Cortex of kidney (tissue), 1 donor: ENCODE measurements around the gene NTSR1.

Experiments
- DNase-seq: peaks from one replicate; lab custom pipeline; 2025; lab: John Stamatoyannopoulos, UW

The NTSR1 gene

GRCh38 chr20:62802026-62802712 is 93.5 kb downstream of the NTSR1 start:
- no peak for DNase-seq

GRCh38 chr20:62804021-62804626 is 95.5 kb downstream of the NTSR1 start:
- DNase-seq: no peak

- no peak for DNase-seq
Measured at GRCh38 chr20:62804627-62805154, 96.1 kb downstream of the NTSR1 start, which contains the start of gene OGFR. Gene OGFR (plus strand): TSS chr20:62804835. CDS start chr20:62804860, 25 bp downstream.

- DNase-seq: no peak
Measured at GRCh38 chr20:62805155-62805710, 96.6 kb downstream of the NTSR1 start.

- no peak for DNase-seq
Measured at GRCh38 chr20:62805711-62806382, 97.2 kb downstream of the NTSR1 start.

- DNase-seq: no peak
Measured at GRCh38 chr20:62806383-62807050, 97.9 kb downstream of the NTSR1 start.

GRCh38 chr20:62807444-62808210 is 99.0 kb downstream of the NTSR1 start:
- DNase-seq: no peak

GRCh38 chr20:62808211-62808865 is 99.7 kb downstream of the NTSR1 start:
- DNase-seq: no peak

- no peak for DNase-seq
Measured at GRCh38 chr20:62809530-62810428, 101.1 kb downstream of the NTSR1 start.

GRCh38 chr20:62811320-62811719 is 102.7 kb downstream of the NTSR1 start:
- DNase-seq: no peak

GRCh38 chr20:62811720-62812119 is 103.1 kb downstream of the NTSR1 start:
- no peak for DNase-seq
